Head of caudate nucleus (tissue), 42 donors: ENCODE measurements around the gene PACSIN2.
"Not testable (repeated sequence)": the region's sequence is repeated elsewhere in the genome, so short reads cannot be mapped to it uniquely, and the experiment has no call there.

Source experiments
- DNase-seq, 42 donors: peaks; one replicate each; pipeline versions ENCODE4 v3.0.0 to v3.0.0-alpha.2; 2020 to 2021; ENCODE audit warnings: mixed read lengths in 7 of 42
- intact Hi-C: fragments of 100-400 bp; cut with DNase I; formaldehyde crosslinking; loops from one replicate; pipeline ENCODE4 v1.15.0; 2022

Gene PACSIN2

GRCh38 chr22:42918500-42918899, 96.4 kb downstream of the PACSIN2 start:
- no peak for DNase-seq
- intact Hi-C loops, result no loop called here

- intact Hi-C loops, DNase-seq: not testable (repeated sequence)
These were observed 97.6 kb downstream of the PACSIN2 start for GRCh38 chr22:42917358-42917757.

- DNase-seq, result no peak
- intact Hi-C loops, result no loop called here
These were observed 98.8 kb downstream of the PACSIN2 start for GRCh38 chr22:42915980-42916765.

- no peak for DNase-seq
- intact Hi-C loops, result no loop called here
These were observed 100.4 kb downstream of the PACSIN2 start for GRCh38 chr22:42914511-42915076.

- intact Hi-C loops, result no loop called here
These were observed 101.0 kb downstream of the PACSIN2 start for GRCh38 chr22:42913874-42914510.

GRCh38 chr22:42912059-42912458, 102.9 kb downstream of the PACSIN2 start:
- no peak for DNase-seq
- intact Hi-C loops, result no loop called here

More at GRCh38 chr22:42913874-42914510, 101.0 kb downstream of the PACSIN2 start:
- no peak for DNase-seq

GRCh38 chr22:42910221-42910942, 104.6 kb downstream of the PACSIN2 start:
- no peak for DNase-seq
- intact Hi-C loops, result no loop called here

GRCh38 chr22:42909363-42910058, 105.4 kb downstream of the PACSIN2 start:
- intact Hi-C loops, result no loop called here
- DNase-seq, result peak in 16 of 42 donors; percentile 21 to 73 (median 48)

- intact Hi-C loops, result no loop called here
- DNase-seq, result peak in 3 of 42 donors; percentile 14 to 41 (median 17)
These were observed 106.6 kb downstream of the PACSIN2 start for GRCh38 chr22:42908374-42908746.

- DNase-seq, result peak in 1 of 42 donors; percentile 21
These were observed 107.3 kb downstream of the PACSIN2 start for GRCh38 chr22:42907404-42908373.

GRCh38 chr22:42906605-42907348, 108.2 kb downstream of the PACSIN2 start:
- peak in 2 of 42 donors; percentile 18 to 21 for DNase-seq
- intact Hi-C loops, result no loop called here

More at GRCh38 chr22:42907404-42908373, 107.3 kb downstream of the PACSIN2 start:
- intact Hi-C loops, result no loop called here

GRCh38 chr22:42905702-42906183, 109.2 kb downstream of the PACSIN2 start:
- DNase-seq, result peak in 1 of 42 donors; percentile 18
- intact Hi-C loops, result no loop called here

- intact Hi-C loops, result no loop called here
- DNase-seq, result no peak
These were observed 109.7 kb downstream of the PACSIN2 start for GRCh38 chr22:42905217-42905616.

GRCh38 chr22:42904050-42904449, 110.9 kb downstream of the PACSIN2 start:
- no peak for DNase-seq
- intact Hi-C loops, result no loop called here

- DNase-seq, result no peak
- intact Hi-C loops, result no loop called here
These were observed 112.0 kb downstream of the PACSIN2 start for GRCh38 chr22:42902875-42903510.

- intact Hi-C loops, result no loop called here
- DNase-seq, result peak in 14 of 42 donors; percentile 12 to 51 (median 32)
These were observed 113.0 kb downstream of the PACSIN2 start for GRCh38 chr22:42901790-42902508.
